Gastroesophageal sphincter (tissue), 3 donors: ENCODE measurements around the gene DNAH7.

Experiments
- EP300 ChIP-seq: sonication (generic); formaldehyde crosslinking; IDR thresholded peaks from one replicate; pipeline ENCODE4 v1.6.1; 2017; ENCODE audit warnings: antibody characterized with exemption, mild to moderate bottlenecking
- POLR2A ChIP-seq, 2 donors: fragments of 450-650 bp; IDR thresholded peaks; one replicate each; pipeline ENCODE4 v1.6.1; 2017; ENCODE audit warnings: antibody characterized with exemption in 2 of 2, mild to moderate bottlenecking in 2 of 2, moderate library complexity in 1 of 2
- TF ChIP-seq, protein P1 (sequence below), 4 experiments: fragments of 200-600 bp in 2 of 4; fragments of 450-650 bp in 2 of 4; sonication (generic) in 1 of 4; IDR thresholded peaks; one replicate each; pipeline ENCODE4 v1.5.1; 2017 to 2019; ENCODE audit warnings: antibody characterized with exemption in 4 of 4, mild to moderate bottlenecking in 2 of 4, moderate library complexity in 2 of 4

DNA sequence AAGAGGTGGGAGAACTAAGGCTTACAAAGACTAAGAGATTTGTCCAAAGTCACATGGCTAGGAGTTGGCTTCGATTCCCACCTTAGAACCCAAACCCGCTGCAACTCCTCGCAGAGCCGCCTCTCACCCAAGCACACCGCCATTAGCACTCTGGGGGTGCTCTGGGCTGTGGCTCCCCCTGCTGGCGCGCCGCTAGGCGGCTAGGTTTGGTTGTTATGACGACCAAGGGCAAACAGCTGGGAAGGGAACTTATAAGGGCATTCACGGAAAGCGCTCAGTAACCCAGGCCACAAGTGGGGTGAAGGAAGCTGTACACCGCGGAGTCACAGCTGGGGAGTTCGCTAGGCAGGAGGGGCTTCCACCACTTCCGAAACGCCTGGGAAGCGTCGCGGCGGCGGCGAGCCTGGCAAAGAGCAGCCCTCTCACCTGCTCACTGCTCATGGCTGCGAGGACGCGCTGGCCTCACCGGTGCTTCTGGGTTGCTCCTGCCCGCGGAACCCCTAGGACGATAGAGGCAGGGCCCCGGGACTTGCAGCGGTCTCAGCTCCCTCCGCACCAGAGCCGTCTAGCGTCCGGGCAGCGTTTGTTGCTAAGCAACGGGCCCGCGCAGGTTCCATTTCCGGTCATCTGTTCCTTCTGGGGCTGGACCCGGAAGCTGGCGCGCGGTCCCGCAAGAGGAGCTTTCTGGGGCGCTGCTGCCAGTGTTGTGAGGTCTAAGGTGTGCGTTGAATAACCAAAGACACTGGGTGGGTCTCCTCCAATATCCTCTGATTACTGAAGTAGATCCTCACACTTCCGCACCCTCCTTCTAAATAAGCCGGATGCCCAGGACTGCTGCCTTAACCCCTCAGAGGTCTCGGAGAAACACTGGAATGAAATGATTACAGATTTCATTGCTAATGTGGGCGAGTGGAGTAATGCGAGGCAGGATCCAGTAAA is at the start of gene DNAH7:
- TF ChIP-seq POLR2A (IDR thresholded peaks at IDR 0.05): no peak
- TF ChIP-seq, protein P1, sequence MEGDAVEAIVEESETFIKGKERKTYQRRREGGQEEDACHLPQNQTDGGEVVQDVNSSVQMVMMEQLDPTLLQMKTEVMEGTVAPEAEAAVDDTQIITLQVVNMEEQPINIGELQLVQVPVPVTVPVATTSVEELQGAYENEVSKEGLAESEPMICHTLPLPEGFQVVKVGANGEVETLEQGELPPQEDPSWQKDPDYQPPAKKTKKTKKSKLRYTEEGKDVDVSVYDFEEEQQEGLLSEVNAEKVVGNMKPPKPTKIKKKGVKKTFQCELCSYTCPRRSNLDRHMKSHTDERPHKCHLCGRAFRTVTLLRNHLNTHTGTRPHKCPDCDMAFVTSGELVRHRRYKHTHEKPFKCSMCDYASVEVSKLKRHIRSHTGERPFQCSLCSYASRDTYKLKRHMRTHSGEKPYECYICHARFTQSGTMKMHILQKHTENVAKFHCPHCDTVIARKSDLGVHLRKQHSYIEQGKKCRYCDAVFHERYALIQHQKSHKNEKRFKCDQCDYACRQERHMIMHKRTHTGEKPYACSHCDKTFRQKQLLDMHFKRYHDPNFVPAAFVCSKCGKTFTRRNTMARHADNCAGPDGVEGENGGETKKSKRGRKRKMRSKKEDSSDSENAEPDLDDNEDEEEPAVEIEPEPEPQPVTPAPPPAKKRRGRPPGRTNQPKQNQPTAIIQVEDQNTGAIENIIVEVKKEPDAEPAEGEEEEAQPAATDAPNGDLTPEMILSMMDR (IDR thresholded peaks at IDR 0.05): peak; percentile 17 to 70 (median 50)
- TF ChIP-seq EP300: no peak
